Tibial nerve (tissue), 3 donors: Measurements from ENCODE around the gene ARF3.

ENCODE experiments used
- POLR2A ChIP-seq, 2 donors: fragments of 450-650 bp; IDR thresholded peaks; one replicate each; pipeline ENCODE4 v1.6.1; 2017; ENCODE audit warnings: antibody characterized with exemption in 2 of 2, mild to moderate bottlenecking in 2 of 2, moderate library complexity in 2 of 2
- TF ChIP-seq, protein P1 (sequence below), 5 experiments: fragments of 200-600 bp in 3 of 5; fragments of 450-650 bp in 2 of 5; sonication (generic) in 3 of 5; IDR thresholded peaks; one replicate each; pipeline ENCODE4 v1.5.1; 2016 to 2019; ENCODE audit warnings: antibody characterized with exemption in 5 of 5, mild to moderate bottlenecking in 3 of 5, moderate library complexity in 2 of 5

DNA sequence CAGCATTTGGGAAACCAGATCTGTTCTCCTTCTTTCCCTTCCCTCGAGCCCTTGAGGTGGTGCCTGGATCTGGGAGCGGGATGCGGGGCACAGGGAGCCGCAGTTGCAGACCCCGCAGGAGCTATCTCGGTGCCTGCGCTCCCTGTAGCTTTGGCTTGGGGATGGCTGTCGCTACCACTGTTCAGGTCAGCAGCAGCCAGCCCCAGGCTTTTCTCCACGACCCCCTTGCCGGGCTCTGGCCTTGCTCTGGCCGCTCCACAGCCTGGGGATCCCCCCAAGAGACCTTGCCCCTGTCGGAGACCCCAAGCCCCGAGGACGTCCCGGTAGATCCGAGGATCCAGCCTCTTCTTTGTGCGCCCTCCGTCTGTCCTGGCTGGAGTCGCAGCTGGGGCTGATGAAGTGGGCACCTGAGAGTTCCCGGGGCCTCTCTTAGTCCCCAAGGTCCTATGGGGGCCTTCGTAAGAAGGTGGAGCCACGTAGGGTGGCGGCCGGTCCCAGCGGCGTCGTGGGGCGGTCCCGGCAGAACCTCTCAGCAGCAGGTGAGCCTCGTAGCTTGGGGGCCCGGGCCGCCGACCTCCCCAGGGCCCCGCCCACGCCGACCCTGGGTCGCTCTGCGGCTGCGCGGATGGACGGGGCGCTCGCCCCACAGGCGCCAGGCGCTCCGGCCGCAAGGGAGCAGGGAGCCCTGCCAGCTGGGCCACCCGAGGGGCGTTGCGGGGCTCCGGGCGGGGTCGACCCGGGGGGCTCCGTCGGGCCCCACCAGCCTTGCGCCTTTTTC is 40.6 kb upstream of the ARF3 start:
- no peak for TF ChIP-seq POLR2A (IDR thresholded peaks at IDR 0.05)
- TF ChIP-seq, protein P1, sequence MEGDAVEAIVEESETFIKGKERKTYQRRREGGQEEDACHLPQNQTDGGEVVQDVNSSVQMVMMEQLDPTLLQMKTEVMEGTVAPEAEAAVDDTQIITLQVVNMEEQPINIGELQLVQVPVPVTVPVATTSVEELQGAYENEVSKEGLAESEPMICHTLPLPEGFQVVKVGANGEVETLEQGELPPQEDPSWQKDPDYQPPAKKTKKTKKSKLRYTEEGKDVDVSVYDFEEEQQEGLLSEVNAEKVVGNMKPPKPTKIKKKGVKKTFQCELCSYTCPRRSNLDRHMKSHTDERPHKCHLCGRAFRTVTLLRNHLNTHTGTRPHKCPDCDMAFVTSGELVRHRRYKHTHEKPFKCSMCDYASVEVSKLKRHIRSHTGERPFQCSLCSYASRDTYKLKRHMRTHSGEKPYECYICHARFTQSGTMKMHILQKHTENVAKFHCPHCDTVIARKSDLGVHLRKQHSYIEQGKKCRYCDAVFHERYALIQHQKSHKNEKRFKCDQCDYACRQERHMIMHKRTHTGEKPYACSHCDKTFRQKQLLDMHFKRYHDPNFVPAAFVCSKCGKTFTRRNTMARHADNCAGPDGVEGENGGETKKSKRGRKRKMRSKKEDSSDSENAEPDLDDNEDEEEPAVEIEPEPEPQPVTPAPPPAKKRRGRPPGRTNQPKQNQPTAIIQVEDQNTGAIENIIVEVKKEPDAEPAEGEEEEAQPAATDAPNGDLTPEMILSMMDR (IDR thresholded peaks at IDR 0.05), result no peak
